ENCODE measurements around the gene NIFK.

DNA sequence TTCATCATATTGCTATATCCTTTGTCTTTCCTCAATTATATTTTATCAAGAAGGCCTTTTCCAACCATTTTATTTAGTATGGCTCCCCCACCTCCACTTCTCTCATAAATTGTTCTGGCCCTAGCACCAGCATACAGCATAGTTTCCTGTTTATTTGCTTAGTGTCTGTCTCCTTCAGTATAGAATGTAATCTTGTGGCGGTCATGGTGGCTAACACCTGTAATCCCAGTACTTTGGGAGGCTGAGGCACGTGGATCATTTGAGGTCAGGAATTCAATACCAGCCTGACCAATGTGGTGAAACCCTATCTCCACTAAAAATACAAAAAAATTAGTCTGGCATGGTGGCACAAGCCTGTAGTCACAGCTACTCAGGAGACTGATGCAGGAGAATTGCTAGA lies 47.9 kb downstream of the NIFK start:
- TF ChIP-seq, protein P1, sequence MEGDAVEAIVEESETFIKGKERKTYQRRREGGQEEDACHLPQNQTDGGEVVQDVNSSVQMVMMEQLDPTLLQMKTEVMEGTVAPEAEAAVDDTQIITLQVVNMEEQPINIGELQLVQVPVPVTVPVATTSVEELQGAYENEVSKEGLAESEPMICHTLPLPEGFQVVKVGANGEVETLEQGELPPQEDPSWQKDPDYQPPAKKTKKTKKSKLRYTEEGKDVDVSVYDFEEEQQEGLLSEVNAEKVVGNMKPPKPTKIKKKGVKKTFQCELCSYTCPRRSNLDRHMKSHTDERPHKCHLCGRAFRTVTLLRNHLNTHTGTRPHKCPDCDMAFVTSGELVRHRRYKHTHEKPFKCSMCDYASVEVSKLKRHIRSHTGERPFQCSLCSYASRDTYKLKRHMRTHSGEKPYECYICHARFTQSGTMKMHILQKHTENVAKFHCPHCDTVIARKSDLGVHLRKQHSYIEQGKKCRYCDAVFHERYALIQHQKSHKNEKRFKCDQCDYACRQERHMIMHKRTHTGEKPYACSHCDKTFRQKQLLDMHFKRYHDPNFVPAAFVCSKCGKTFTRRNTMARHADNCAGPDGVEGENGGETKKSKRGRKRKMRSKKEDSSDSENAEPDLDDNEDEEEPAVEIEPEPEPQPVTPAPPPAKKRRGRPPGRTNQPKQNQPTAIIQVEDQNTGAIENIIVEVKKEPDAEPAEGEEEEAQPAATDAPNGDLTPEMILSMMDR (IDR thresholded peaks at IDR 0.05): no peak
- no peak for TF ChIP-seq POLR2A (IDR thresholded peaks at IDR 0.05)

All from Peyer's patch (tissue), 4 donors.